Measurements from ENCODE around the gene P4HB. TPM values are rescaled to one million over a fixed set of nuclear protein-coding genes. Genes with fewer than 3 reads are reported as not detected.
A peak's percentile ranks its signal among the peaks of the same experiment; 100 is the strongest.

P4HB gene
- total RNA-seq, 2 experiments from 2014 or later, result 319 to 347 TPM

- POLR2A ChIA-PET, result no interaction called here
- H3K9me3 Mint-ChIP-seq, result no peaks in the 10 kb centered on the region
- no peaks in the 10 kb centered on the region for H3K4me1 Mint-ChIP-seq
- no peak overlapping the region for H3K4me3 Mint-ChIP-seq
- no peak for DNase-seq
- no peak overlapping the region for H3K27ac Mint-ChIP-seq
- H3K36me3 Mint-ChIP-seq, result no peaks in the 10 kb centered on the region
- no peak for ATAC-seq (ENCODE audit: low read depth)
- peaks cover 13% of the 10 kb centered on the region for H3K27me3 Mint-ChIP-seq
Observed at GRCh38 chr17:81810476-81810875, 49.9 kb downstream of the P4HB start.

DNA sequence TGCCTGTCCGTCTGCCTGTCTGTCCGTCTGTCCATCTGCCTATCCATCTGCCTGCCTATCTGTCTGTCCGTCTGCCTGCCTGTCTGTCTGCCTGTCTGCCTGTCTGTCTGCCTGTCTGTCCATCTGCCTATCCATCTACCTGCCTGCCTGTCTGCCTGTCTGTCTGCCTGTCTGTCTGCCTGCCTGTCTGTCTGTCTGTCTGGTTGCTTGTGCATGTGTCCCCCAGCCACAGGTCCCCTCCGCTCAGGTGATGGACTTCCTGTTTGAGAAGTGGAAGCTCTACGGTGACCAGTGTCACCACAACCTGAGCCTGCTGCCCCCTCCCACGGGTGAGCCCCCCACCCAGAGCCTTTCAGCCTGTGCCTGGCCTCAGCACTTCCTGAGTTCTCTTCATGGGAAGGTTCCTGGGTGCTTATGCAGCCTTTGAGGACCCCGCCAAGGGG, 50.8 kb downstream of the P4HB start:
- no peak overlapping the region for H3K4me3 Mint-ChIP-seq
- peaks cover 18% of the 10 kb centered on the region for H3K27me3 Mint-ChIP-seq
- H3K9me3 Mint-ChIP-seq, result no peaks in the 10 kb centered on the region
- POLR2A ChIA-PET, result no interaction called here
- H3K27ac Mint-ChIP-seq, result peak overlapping the region; percentile 32
- no peaks in the 10 kb centered on the region for H3K36me3 Mint-ChIP-seq
- ATAC-seq (ENCODE audit: low read depth) (no peak), DNase-seq (no peak)
- H3K4me1 Mint-ChIP-seq, result no peaks in the 10 kb centered on the region

GRCh38 chr17:81808778-81809555, 51.4 kb downstream of the P4HB start:
- Mint-ChIP-seq H3K36me3 (no peaks in the 10 kb centered on the region), H3K4me3 (no peak overlapping the region), H3K4me1 (no peaks in the 10 kb centered on the region), H3K27ac (peak overlapping the region; percentile 32), H3K27me3 (peaks cover 18% of the 10 kb centered on the region), H3K9me3 (no peaks in the 10 kb centered on the region)
- DNase-seq, result no peak
- no peak for ATAC-seq (ENCODE audit: low read depth)
- POLR2A ChIA-PET, result no interaction called here

- H3K9me3 Mint-ChIP-seq, result no peaks in the 10 kb centered on the region
- no peak overlapping the region for H3K4me3 Mint-ChIP-seq
- ATAC-seq (ENCODE audit: low read depth) (no peak), DNase-seq (no peak)
- POLR2A ChIA-PET, result interaction anchor here (0.6 to 0.8 kb wide), 2 partner anchors 15 to 119 kb away, joined by 3 read pairs; partner anchors contain the start of gene MAFG
- H3K27me3 Mint-ChIP-seq, result peaks cover 24% of the 10 kb centered on the region
- no peaks in the 10 kb centered on the region for H3K36me3 Mint-ChIP-seq
- no peaks in the 10 kb centered on the region for H3K4me1 Mint-ChIP-seq
- H3K27ac Mint-ChIP-seq, result no peak overlapping the region
Observed at GRCh38 chr17:81807839-81808238, 52.5 kb downstream of the P4HB start.

DNA sequence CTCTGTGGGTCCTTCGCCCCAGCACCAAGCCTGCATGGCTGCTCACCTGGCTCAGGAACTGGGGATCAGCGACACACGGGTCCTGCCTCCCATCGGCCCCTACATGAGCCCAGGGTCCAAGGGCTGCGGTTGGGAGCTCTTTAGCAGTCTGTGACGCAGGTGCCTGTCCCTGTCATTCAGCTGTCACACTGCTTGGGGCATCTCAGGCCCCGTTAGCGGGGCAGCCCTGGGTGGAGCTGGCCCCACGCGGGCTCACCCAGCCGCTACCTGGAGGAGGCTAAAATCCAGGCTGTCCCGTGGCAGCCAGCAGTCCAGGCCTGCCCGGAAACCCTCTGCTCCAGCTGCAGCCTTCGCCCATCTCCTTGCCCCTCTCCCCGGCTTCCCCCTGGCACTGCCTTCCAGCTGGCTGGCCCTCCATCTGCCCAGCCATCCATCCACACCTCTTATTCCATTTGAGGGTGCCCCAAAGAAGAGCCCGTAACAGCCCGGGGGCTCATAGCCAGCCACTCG, 53.1 kb downstream of the P4HB start:
- Mint-ChIP-seq H3K4me3 (no peak overlapping the region), H3K4me1 (no peaks in the 10 kb centered on the region), H3K27ac (no peak overlapping the region), H3K27me3 (peaks cover 30% of the 10 kb centered on the region), H3K36me3 (no peaks in the 10 kb centered on the region), H3K9me3 (no peaks in the 10 kb centered on the region)
- no peak for DNase-seq
- POLR2A ChIA-PET, result interaction anchor here (0.6 to 0.8 kb wide), 2 partner anchors 15 to 48 kb away, joined by 3 read pairs; no protein-coding TSS in a partner anchor
- no peak for ATAC-seq (ENCODE audit: low read depth)

DNA sequence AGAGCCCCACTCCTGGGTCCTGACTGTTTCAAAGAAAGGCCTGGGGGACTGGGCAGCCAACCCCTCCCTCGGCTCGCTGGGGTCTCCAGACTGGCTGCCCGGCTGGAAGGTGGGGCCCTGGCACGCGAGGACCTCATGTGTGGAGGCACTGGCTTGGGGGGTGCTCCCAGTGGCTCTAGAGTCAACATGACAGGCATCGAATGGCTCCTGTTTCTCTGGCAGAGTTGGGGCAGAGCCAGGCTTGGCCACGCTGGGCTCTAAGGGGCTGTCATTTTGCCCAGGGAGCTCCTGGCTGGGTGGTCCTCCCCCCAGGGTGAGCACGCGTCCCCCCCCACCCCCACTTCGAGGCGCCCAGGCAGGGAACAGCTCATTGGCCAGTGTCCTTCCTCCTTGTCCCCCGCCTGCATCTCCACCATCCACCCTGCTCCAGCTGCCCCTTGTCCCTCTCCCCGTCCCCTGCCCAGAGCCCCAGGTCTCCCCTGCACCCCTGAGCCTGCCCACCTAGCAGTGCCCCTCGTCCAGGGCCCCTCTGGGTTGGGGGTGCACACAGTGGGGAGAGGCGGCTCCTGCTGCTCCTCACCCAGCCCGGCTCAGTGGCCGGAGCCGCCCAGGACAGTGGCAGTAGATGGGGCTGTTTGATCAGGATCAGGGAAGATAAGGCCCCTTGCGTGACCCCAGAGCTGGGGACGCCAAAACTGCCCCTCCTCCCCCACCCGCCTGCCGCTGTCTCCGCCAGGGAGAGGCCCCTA, 53.7 kb downstream of the P4HB start:
- Mint-ChIP-seq H3K27ac (no peak overlapping the region), H3K9me3 (no peaks in the 10 kb centered on the region), H3K36me3 (no peaks in the 10 kb centered on the region), H3K4me1 (no peaks in the 10 kb centered on the region), H3K27me3 (peaks cover 35% of the 10 kb centered on the region), H3K4me3 (no peak overlapping the region)
- DNase-seq (no peak), ATAC-seq (ENCODE audit: low read depth) (no peak)
- POLR2A ChIA-PET, result interaction anchor here (0.6 kb wide), 1 partner anchor 48 kb away, joined by 3 read pairs; no protein-coding TSS in a partner anchor

DNA sequence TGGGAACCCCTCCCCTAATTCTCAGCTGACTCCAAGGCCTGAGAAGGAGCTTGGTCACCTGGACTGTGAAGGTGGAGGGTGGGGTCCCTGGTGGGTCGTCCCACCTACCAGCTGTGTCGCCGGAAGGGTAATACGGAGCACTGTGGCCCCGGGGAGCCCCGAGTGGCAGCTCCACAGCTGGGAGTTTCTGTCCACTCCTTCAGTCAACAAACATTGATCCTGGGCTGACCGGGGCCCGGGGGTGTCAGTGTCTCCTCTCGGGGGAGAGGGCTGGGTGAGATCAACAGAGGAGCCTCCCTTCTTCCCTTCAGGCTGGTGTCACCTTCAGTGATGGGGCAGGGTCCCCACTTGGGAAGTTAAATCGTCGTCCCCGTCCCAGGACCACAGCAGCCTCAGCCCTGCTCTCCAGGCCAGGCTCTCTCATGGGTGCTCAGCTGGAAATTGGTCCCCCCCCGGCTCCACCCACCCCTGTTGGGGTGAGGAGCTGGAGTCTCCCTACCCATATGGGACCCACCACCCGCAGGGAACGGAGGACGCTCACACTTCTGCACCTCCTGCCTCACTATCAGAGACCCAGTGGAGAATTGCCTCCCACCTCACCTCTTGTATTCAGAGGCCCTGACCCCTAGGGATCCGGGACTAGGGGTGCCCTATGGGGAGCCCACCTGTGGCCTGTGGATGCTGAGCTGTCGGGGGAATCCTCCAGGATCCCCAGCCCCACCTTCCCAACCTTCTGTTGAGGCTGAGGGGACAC, 54.5 kb downstream of the P4HB start:
- Mint-ChIP-seq H3K27me3 (peaks cover 35% of the 10 kb centered on the region), H3K36me3 (no peaks in the 10 kb centered on the region), H3K9me3 (no peaks in the 10 kb centered on the region), H3K4me3 (no peak overlapping the region), H3K27ac (no peak overlapping the region), H3K4me1 (no peaks in the 10 kb centered on the region)
- POLR2A ChIA-PET, result no interaction called here
- DNase-seq, result no peak
- no peak for ATAC-seq (ENCODE audit: low read depth)

DNA sequence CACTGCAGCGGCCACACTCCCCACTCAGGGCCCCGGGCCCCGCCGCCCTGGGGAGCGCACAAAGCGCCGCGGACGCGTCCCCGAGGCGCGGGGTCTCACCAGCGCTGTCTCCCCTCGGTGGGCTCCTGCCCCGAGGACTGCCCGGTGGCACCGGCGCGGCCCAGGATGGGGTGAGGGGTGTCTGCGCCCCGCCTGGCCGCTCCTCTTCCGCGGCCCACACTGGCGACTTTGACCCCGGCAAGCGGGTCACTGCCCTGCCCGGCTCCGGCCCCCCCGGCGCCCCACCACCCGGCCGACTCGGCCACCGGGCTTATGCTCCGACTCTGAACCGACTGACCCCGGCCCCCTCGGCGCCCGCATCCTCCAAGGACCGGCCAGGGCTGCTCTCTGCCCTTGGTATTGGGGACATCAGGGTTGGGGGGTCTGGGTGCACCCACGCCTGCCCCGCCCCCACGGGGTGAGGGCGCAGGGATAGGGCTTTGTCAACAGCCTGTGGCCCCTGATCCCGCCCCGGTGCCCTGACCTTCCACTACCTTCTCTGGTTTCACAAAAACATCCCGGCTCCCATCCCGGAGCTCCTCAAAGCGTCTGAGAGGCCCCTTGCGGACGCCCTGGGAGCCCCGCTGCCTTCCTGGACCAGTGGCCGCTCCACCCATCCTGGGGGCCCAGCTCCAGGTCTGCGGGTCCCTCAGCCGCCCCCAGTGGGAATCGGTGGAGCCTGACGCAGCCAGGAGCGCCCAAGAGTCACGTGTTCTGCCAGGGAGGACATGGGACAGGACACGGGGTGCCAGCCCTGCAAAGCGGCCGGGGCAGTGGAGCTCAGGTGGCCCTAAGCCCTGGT, 55.6 kb downstream of the P4HB start:
- Mint-ChIP-seq H3K4me3 (no peak overlapping the region), H3K4me1 (no peaks in the 10 kb centered on the region), H3K9me3 (no peaks in the 10 kb centered on the region), H3K27me3 (peaks cover 42% of the 10 kb centered on the region), H3K27ac (no peak overlapping the region), H3K36me3 (no peaks in the 10 kb centered on the region)
- ATAC-seq (ENCODE audit: low read depth) (no peak), DNase-seq (no peak)
- POLR2A ChIA-PET, result no interaction called here

- Mint-ChIP-seq H3K36me3 (no peaks in the 10 kb centered on the region), H3K27me3 (peaks cover 42% of the 10 kb centered on the region), H3K4me1 (no peaks in the 10 kb centered on the region), H3K9me3 (no peaks in the 10 kb centered on the region), H3K4me3 (no peak within 1 kb of the TSS), H3K27ac (no peak within 1 kb of the TSS)
- no peak for DNase-seq
- POLR2A ChIA-PET, result no interaction called here
- ATAC-seq (ENCODE audit: low read depth), result no peak
Observed at GRCh38 chr17:81803728-81804558, 56.4 kb downstream of the P4HB start, which contains the start of gene GCGR. TSS of gene GCGR (plus strand) at chr17:81804150. CDS start at chr17:81809019, 4,869 bp downstream.

- H3K4me1 Mint-ChIP-seq, result no peaks in the 10 kb centered on the region
- no peak overlapping the region for H3K27ac Mint-ChIP-seq
- ATAC-seq (ENCODE audit: low read depth), result no peak
- H3K4me3 Mint-ChIP-seq, result no peak overlapping the region
- POLR2A ChIA-PET, result no interaction called here
- H3K36me3 Mint-ChIP-seq, result no peaks in the 10 kb centered on the region
- H3K9me3 Mint-ChIP-seq, result no peaks in the 10 kb centered on the region
- H3K27me3 Mint-ChIP-seq, result peaks cover 41% of the 10 kb centered on the region
- no peak for DNase-seq
Observed at GRCh38 chr17:81802856-81803643, 57.3 kb downstream of the P4HB start.

DNA sequence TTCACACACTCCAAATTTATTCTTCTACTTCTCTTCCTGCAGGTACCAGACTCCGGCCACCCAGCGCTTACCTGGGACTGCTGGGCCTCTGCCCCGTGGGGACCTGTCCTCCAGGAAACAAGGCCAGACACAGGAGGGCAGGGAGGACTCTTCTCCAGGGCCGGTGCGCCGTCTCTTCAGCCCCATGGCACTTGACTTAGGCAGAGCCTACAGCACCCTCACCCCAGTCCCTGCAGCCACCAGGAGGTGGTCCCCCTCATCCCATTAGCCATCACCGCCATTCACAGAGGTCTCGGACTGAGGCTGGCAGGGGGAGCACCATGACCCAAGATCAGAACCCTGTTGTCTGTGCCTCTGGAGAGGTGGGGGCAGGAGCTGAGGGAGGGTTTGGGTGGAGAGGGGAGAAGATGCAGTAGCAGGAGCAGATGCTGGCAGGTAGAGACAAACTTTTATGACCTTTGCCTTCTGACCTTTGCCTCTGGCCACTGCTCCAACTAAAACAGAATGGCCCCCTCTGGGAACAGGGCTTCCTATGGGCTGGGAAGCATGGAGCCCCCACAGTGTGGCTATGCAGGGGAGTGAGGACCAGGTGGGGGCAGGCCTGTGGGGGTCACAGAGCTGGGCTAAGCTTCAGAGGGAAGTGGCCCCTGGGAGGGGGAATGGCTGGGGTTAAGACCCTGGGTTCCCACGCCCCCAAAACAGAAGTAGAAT, 58.1 kb downstream of the P4HB start:
- POLR2A ChIA-PET, result no interaction called here
- H3K27ac Mint-ChIP-seq, result no peak overlapping the region
- no peaks in the 10 kb centered on the region for H3K36me3 Mint-ChIP-seq
- H3K4me1 Mint-ChIP-seq, result no peaks in the 10 kb centered on the region
- no peak overlapping the region for H3K4me3 Mint-ChIP-seq
- DNase-seq (no peak), ATAC-seq (ENCODE audit: low read depth) (no peak)
- H3K9me3 Mint-ChIP-seq, result no peaks in the 10 kb centered on the region
- peaks cover 38% of the 10 kb centered on the region for H3K27me3 Mint-ChIP-seq

All from activated naive CD8-positive, alpha-beta T cell treated with anti-CD3 and anti-CD28 coated beads, Interleukin-2, amount 10 ng/mL, durations not matched to agents 7 days and 5 days (primary cell).